ENCODE data around the gene PPP1R3C. TPM values are rescaled to one million over a fixed set of nuclear protein-coding genes. Genes with fewer than 3 reads are reported as not detected.

PPP1R3C gene
- total and polyA plus RNA-seq, 4 donors: 2.2 to 88.4 (median 11.8) TPM

DNA sequence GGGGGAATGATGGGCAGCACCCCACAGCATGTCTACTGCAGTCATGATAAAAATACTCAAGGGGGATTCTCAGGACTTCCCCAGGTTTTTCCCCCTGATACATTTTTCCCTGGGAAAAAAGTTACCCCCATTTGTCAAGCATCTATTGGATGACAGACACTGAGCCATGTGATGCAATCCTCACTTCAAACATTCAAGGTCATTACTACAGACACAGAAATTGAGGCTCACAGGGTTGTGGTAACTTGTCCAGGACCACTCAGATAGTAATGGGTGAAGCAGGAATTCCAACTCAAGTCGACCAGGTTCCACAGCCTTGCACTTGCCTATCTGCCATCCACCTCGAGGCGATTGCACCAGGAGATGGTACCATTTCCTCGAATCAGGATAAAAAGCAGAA lies 31.7 kb downstream of the PPP1R3C start:
- Histone ChIP-seq H3K27ac (ENCODE audit: low read depth in 1 of 2, low read length in 1 of 2) (no peak overlapping the region), H3K36me3 (ENCODE audit: control insufficient read depth in 4 of 4, insufficient read depth in 4 of 4, low read length in 4 of 4) (no peaks in the 10 kb centered on the region), H3K4me1 (ENCODE audit: control insufficient read depth in 5 of 5, insufficient read depth in 5 of 5, low read length in 5 of 5) (peaks cover 2 to 49% (median 30%) of the 10 kb centered on the region in 5 donors), H3K9me3 (ENCODE audit: control insufficient read depth in 4 of 4, insufficient read depth in 3 of 4, low read length in 3 of 4) (no peaks in the 10 kb centered on the region), H3K4me3 (no peak overlapping the region), H3K9ac (ENCODE audit: insufficient read depth in 1 of 2, low read length in 2 of 2) (no peak overlapping the region), H3K27me3 (ENCODE audit: control insufficient read depth in 3 of 3, insufficient read depth in 3 of 3, low read length in 2 of 3) (no peaks in the 10 kb centered on the region)
- no peak for ATAC-seq (ENCODE audit: insufficient read depth, low FRiP score)
- TF ChIP-seq, protein P1, sequence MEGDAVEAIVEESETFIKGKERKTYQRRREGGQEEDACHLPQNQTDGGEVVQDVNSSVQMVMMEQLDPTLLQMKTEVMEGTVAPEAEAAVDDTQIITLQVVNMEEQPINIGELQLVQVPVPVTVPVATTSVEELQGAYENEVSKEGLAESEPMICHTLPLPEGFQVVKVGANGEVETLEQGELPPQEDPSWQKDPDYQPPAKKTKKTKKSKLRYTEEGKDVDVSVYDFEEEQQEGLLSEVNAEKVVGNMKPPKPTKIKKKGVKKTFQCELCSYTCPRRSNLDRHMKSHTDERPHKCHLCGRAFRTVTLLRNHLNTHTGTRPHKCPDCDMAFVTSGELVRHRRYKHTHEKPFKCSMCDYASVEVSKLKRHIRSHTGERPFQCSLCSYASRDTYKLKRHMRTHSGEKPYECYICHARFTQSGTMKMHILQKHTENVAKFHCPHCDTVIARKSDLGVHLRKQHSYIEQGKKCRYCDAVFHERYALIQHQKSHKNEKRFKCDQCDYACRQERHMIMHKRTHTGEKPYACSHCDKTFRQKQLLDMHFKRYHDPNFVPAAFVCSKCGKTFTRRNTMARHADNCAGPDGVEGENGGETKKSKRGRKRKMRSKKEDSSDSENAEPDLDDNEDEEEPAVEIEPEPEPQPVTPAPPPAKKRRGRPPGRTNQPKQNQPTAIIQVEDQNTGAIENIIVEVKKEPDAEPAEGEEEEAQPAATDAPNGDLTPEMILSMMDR (IDR thresholded peaks at IDR 0.05; ENCODE audit: control extremely low read depth, extremely low read depth): no peak
- DNase-seq: no peak
- 68 to 84% methylated on average over 4 of the region's 4 CpGs for WGBS, 2 donors

DNA sequence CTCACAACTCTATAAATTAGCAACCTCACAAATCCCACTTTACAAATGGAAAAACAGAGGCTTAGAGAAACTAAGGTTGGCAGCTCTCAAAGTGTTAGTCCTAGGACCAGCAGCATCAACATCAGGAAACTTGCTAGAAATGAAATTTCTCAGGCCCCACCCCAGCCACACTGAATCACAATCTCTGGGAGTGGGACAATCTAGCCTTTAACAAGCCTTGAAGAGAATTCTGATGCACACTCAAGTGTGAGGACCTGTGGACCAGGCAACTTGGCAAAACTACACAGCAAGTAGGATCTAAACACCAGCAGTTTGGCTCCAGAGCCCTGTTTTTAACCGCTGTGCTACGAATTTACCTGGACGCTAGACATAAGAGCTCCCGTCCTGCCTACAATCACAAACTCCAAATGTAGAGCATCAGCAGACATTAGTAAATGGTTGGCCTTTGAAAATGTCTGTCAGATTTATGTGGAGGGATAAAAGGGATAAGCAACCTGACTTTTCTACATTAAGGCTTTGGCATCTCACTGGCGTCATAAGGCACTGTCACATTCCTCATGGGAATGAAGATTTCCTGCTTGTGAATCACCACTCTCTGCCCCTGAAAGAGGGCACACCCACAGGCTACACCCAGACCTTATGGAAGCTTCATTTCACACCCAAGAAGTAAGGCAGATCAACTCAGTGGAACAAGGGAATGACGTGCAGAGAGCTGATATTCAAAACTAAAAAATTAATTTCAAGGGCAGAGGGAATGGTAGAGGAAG lies 34.5 kb downstream of the PPP1R3C start:
- TF ChIP-seq, protein P1 (IDR thresholded peaks at IDR 0.05; ENCODE audit: control extremely low read depth, extremely low read depth): no peak
- H3K9me3 ChIP-seq (ENCODE audit: control insufficient read depth in 4 of 4, insufficient read depth in 3 of 4, low read length in 3 of 4): no peaks in the 10 kb centered on the region
- H3K4me1 ChIP-seq (ENCODE audit: control insufficient read depth in 5 of 5, insufficient read depth in 5 of 5, low read length in 5 of 5): peaks cover 0 to 50% (median 35%) of the 10 kb centered on the region in 5 donors
- WGBS, 2 donors: 90 to 94% methylated on average over 6 of the region's 6 CpGs
- no peaks in the 10 kb centered on the region for H3K27me3 ChIP-seq (ENCODE audit: control insufficient read depth in 3 of 3, insufficient read depth in 3 of 3, low read length in 2 of 3)
- no peak overlapping the region for H3K9ac ChIP-seq (ENCODE audit: insufficient read depth in 1 of 2, low read length in 2 of 2)
- ATAC-seq (ENCODE audit: insufficient read depth, low FRiP score): no peak
- no peak overlapping the region for H3K27ac ChIP-seq (ENCODE audit: low read depth in 1 of 2, low read length in 1 of 2)
- DNase-seq: no peak
- H3K4me3 ChIP-seq: no peak overlapping the region
- no peaks in the 10 kb centered on the region for H3K36me3 ChIP-seq (ENCODE audit: control insufficient read depth in 4 of 4, insufficient read depth in 4 of 4, low read length in 4 of 4)

DNA sequence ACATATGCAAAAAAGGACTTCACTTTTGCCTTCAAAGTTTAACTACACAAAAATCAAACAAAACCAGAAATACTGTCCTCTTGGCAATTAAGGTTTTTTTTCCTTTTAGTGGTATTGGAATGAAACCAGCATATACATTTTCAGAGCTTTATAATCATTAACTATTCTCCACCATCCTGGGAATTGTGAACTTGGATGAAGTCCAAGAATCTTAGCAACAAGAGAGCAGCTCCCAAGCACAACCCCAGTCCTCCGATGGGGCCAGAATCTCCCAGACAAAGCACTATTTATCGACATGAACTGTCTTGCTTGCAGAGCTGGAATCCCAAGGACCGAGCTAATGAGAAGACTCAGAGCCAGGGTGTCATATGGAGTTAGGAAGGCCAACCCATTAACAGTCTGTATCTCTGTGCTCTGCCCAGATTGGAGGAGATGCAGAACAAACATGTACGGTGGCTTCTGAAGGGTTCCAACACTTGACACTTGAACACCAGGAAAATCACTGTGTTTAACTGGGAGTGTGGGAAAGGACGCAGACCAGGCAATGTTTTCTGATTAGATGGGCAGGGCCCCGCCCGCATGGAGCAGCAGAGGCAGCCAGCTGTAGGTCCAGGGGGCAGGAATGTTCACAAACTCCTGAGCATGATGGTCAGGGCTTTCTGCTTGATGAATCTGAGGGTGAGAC lies 35.5 kb downstream of the PPP1R3C start:
- H3K4me3 ChIP-seq: no peak overlapping the region
- peak overlapping the region in 1 of 2 donors; percentile 35 for H3K9ac ChIP-seq (ENCODE audit: insufficient read depth in 1 of 2, low read length in 2 of 2)
- ATAC-seq (ENCODE audit: insufficient read depth, low FRiP score): no peak
- peak overlapping the region in 1 of 2 donors; percentile 67 for H3K27ac ChIP-seq (ENCODE audit: low read depth in 1 of 2, low read length in 1 of 2)
- peaks cover 0 to 57% (median 41%) of the 10 kb centered on the region in 5 donors for H3K4me1 ChIP-seq (ENCODE audit: control insufficient read depth in 5 of 5, insufficient read depth in 5 of 5, low read length in 5 of 5)
- TF ChIP-seq, protein P1 (IDR thresholded peaks at IDR 0.05; ENCODE audit: control extremely low read depth, extremely low read depth): no peak
- H3K27me3 ChIP-seq (ENCODE audit: control insufficient read depth in 3 of 3, insufficient read depth in 3 of 3, low read length in 2 of 3): no peaks in the 10 kb centered on the region
- WGBS, 2 donors: 47 to 77% methylated on average over 7 of the region's 7 CpGs
- H3K36me3 ChIP-seq (ENCODE audit: control insufficient read depth in 4 of 4, insufficient read depth in 4 of 4, low read length in 4 of 4): no peaks in the 10 kb centered on the region
- DNase-seq: peak; percentile 71 to 92 (median 91)
- H3K9me3 ChIP-seq (ENCODE audit: control insufficient read depth in 4 of 4, insufficient read depth in 3 of 4, low read length in 3 of 4): no peaks in the 10 kb centered on the region

Data from lung (tissue), 12 donors.